K562 (cell line): ENCODE measurements around the gene GALNS. TPM values are rescaled to one million over a fixed set of nuclear protein-coding genes. Genes with fewer than 3 reads are reported as not detected.
A peak's percentile ranks its signal among the peaks of the same experiment; 100 is the strongest.

Source experiments
- IRF9 ChIP-seq: fragments of 450-650 bp; IDR thresholded peaks from 2 replicates; pipeline ENCODE4 v1.6.1; 2016; ENCODE audit warnings: missing biosample characterization, missing genetic modification characterization
- KDM2B ChIP-seq: fragments of 250-450 bp; sonication (Bioruptor Pico); IDR thresholded peaks from 2 replicates; pipeline ENCODE4 v1.8.0; 2021; ENCODE audit warnings: mild to moderate bottlenecking, moderate library complexity
- MLLT1 ChIP-seq, 2 experiments: fragments of 450-650 bp; IDR thresholded peaks; 2 replicates each; pipeline ENCODE4 v1.6.1; 2016
- MXI1 ChIP-seq: IDR thresholded peaks from 2 replicates; pipeline ENCODE4 v1.6.1; 2011; ENCODE audit warnings: low read depth, mild to moderate bottlenecking, improper control_type of control experiment, low read length
- NR2F6 ChIP-seq: fragments of 450-650 bp; formaldehyde crosslinking; IDR thresholded peaks from 2 replicates; pipeline ENCODE4 v1.4.0; 2020; ENCODE audit warnings: mild to moderate bottlenecking
- OTX1 ChIP-seq: fragments of 450-650 bp; formaldehyde crosslinking; IDR thresholded peaks from 2 replicates; pipeline ENCODE4 v1.4.0; 2022; ENCODE audit warnings: mild to moderate bottlenecking
- PTTG1 ChIP-seq: fragments of 450-650 bp; IDR thresholded peaks from 2 replicates; pipeline ENCODE4 v1.6.1; 2016; ENCODE audit warnings: low read depth, mild to moderate bottlenecking, missing genetic modification characterization, missing compliant biosample characterization
- RERE ChIP-seq: sonication (generic); formaldehyde crosslinking; IDR thresholded peaks from 2 replicates; pipeline ENCODE4 v1.8.0; 2023; ENCODE audit warnings: missing genetic modification reagents, mild to moderate bottlenecking, borderline replicate concordance
- ZKSCAN3 ChIP-seq: fragments of 250-450 bp; sonication (Bioruptor Pico); IDR thresholded peaks from 2 replicates; pipeline ENCODE4 v1.4.0; 2020
- ZNF280B ChIP-seq: fragments of 250-450 bp; sonication (Bioruptor Pico); IDR thresholded peaks from 2 replicates; pipeline ENCODE4 v1.5.1; 2021; ENCODE audit warnings: mild to moderate bottlenecking
- ZNF518B ChIP-seq: fragments of 250-450 bp; sonication (Bioruptor Pico); IDR thresholded peaks from 2 replicates; pipeline ENCODE4 v1.5.0; 2021; ENCODE audit warnings: mild to moderate bottlenecking, moderate library complexity
- ZNF77 ChIP-seq: fragments of 250-450 bp; sonication (Bioruptor Pico); IDR thresholded peaks from 2 replicates; pipeline ENCODE4 v1.5.0; 2020
- polyA plus RNA-seq, 8 experiments: library from polyadenylated mRNA; depleted of rRNA in 4 of 8; stranded (reverse) in 5 of 8; unstranded in 3 of 8; fragments of >200 nt; fragmentation: Nextera tagmentation in 2 of 8; fragmentation: Illumina TruSeq in 1 of 8; extraction: Ambion mirVana in 2 of 8; extraction: Trizol in 1 of 8; gene quantifications; 2 replicates each; pipeline versions ENCODE4 v1.2.1 to v1.2.3, GENCODE V29; 2011 to 2014; ENCODE audit warnings: inconsistent platforms in 1 of 8, missing spikeins in 1 of 8
- total RNA-seq, 7 experiments: library from RNA; depleted of rRNA in 6 of 7; stranded (reverse); fragments of >200 nt in 6 of 7; fragmentation: Illumina TruSeq in 2 of 7; extraction: Trizol in 2 of 7; gene quantifications; 2 replicates each; pipeline versions ENCODE4 v1.2.1 to v1.2.3, GENCODE V29; 2011 to 2021; ENCODE audit warnings: low replicate concordance in 1 of 7

The GALNS gene
- total and polyA plus RNA-seq, 9 of the 15 experiments (the other 6 are each of a cell fraction or from before 2014, with no cell fraction given), result 0.38 to 13.2 (median 4.3) TPM

- no peak for TF ChIP-seq ZNF518B (CRISPR knock-in tag)
- no peak for TF ChIP-seq ZNF77 (CRISPR knock-in tag)
- no peak for TF ChIP-seq RERE (CRISPR knock-in tag)
- no peak for TF ChIP-seq IRF9 (tag)
- no peak for TF ChIP-seq NR2F6 (CRISPR knock-in tag)
- no peak for TF ChIP-seq KDM2B
- peak; percentile 44 to 45; a peak in 1 of 4 replicates for TF ChIP-seq MLLT1 (IDR thresholded peaks at IDR 0.05)
- no peak for TF ChIP-seq ZKSCAN3
- TF ChIP-seq ZNF280B, result no peak
- TF ChIP-seq OTX1, result no peak
- TF ChIP-seq MXI1, result 0 out of 2 replicates have a peak, but pooled peaks have one; percentile 16
- no peak for TF ChIP-seq PTTG1
Measured at GRCh38 chr16:88784074-88784855, 72.5 kb downstream of the GALNS start (continued).
